HG02678 (cell line): ENCODE measurements around the gene PRC1.
A peak's percentile ranks its signal among the peaks of the same experiment; 100 is the strongest.

Source experiments
- ATAC-seq: cut with Tn5 transposase; IDR thresholded peaks from one replicate; pipeline ENCODE4 v1.9.1; 2021; ENCODE audit warnings: mild to moderate bottlenecking, moderate library complexity; ENCODE audit not compliant: unreplicated experiment

Gene PRC1

GRCh38 chr15:90991587-90992285, 2.6 kb downstream of the PRC1 start:
- ATAC-seq = no peak

- ATAC-seq = no peak
Measured at GRCh38 chr15:90990446-90990845, 3.9 kb downstream of the PRC1 start.

GRCh38 chr15:90989040-90989768, 5.1 kb downstream of the PRC1 start:
- no peak for ATAC-seq

GRCh38 chr15:90988296-90988695, 6.0 kb downstream of the PRC1 start:
- ATAC-seq = no peak

- ATAC-seq = no peak
Measured at GRCh38 chr15:90987561-90988141, 6.7 kb downstream of the PRC1 start.

GRCh38 chr15:90986790-90987507, 7.4 kb downstream of the PRC1 start:
- ATAC-seq = no peak

- peak; percentile 41 for ATAC-seq
Measured at GRCh38 chr15:90982135-90982534, 12.2 kb downstream of the PRC1 start.

GRCh38 chr15:90981681-90982080, 12.7 kb downstream of the PRC1 start:
- ATAC-seq = peak; percentile 68

- no peak for ATAC-seq
Measured at GRCh38 chr15:90979582-90979981, 14.8 kb downstream of the PRC1 start.

- ATAC-seq = no peak
Measured at GRCh38 chr15:90974216-90974615, 20.1 kb downstream of the PRC1 start.

- ATAC-seq = no peak
Measured at GRCh38 chr15:90972133-90972532, 22.2 kb downstream of the PRC1 start.

GRCh38 chr15:90970274-90970673, 24.1 kb downstream of the PRC1 start:
- ATAC-seq = no peak

GRCh38 chr15:90968434-90968833, 25.9 kb downstream of the PRC1 start:
- ATAC-seq = no peak

GRCh38 chr15:90967206-90967605, 27.1 kb downstream of the PRC1 start:
- no peak for ATAC-seq

- no peak for ATAC-seq
Measured at GRCh38 chr15:90966262-90966661, 28.1 kb downstream of the PRC1 start.

- ATAC-seq = no peak
Measured at GRCh38 chr15:90962021-90962420, 32.3 kb downstream of the PRC1 start.

- no peak for ATAC-seq
Measured at GRCh38 chr15:90960298-90961091, 33.8 kb downstream of the PRC1 start.

GRCh38 chr15:90959894-90960293, 34.4 kb downstream of the PRC1 start:
- ATAC-seq = no peak

- ATAC-seq = no peak
Measured at GRCh38 chr15:90959028-90959595, 35.2 kb downstream of the PRC1 start.

GRCh38 chr15:90957791-90958190, 36.5 kb downstream of the PRC1 start:
- ATAC-seq = no peak
